Small intestine (tissue), 7 donors: Measurements from ENCODE around the gene FKBP8. TPM values are rescaled to one million over a fixed set of nuclear protein-coding genes. Genes with fewer than 3 reads are reported as not detected.
"Not testable (repeated sequence)": the region's sequence is repeated elsewhere in the genome, so short reads cannot be mapped to it uniquely, and the experiment has no call there.

Experiments used
- DNase-seq, 2 donors: peaks; one replicate each; pipeline versions ENCODE4 v3.0.0 to v3.0.0-alpha.2; 2013
- FAIRE-seq: peaks from 2 replicates; lab custom pipeline; 2012; peaks lifted over from hg19 to GRCh38; lab: Jason Lieb, UNC
- H3K27ac ChIP-seq, 3 donors: one replicate each; pipeline ENCODE4 v1.5.1; 2013; ENCODE audit warnings: low read length in 2 of 3, mild to moderate bottlenecking in 2 of 3, control low read depth in 1 of 3, inconsistent platforms in 1 of 3, low read depth in 1 of 3, moderate library complexity in 1 of 3
- H3K27me3 ChIP-seq, 3 donors: one replicate each; pipeline ENCODE4 v1.6.1; 2013; ENCODE audit warnings: low read length in 3 of 3, inconsistent platforms in 1 of 3; ENCODE audit not compliant: control insufficient read depth in 3 of 3, insufficient read depth in 3 of 3
- H3K36me3 ChIP-seq, 3 donors: one replicate each; pipeline ENCODE4 v1.6.1; 2013; ENCODE audit warnings: low read length in 3 of 3, inconsistent platforms in 1 of 3, low read depth in 1 of 3, mild to moderate bottlenecking in 1 of 3, moderate library complexity in 1 of 3; ENCODE audit not compliant: control insufficient read depth in 3 of 3, insufficient read depth in 2 of 3
- H3K4me1 ChIP-seq, 3 donors: one replicate each; pipeline ENCODE4 v1.6.1; 2013; ENCODE audit warnings: low read length in 2 of 3, inconsistent platforms in 1 of 3, low read depth in 1 of 3, mild to moderate bottlenecking in 1 of 3, moderate library complexity in 1 of 3; ENCODE audit not compliant: control insufficient read depth in 3 of 3, insufficient read depth in 2 of 3
- H3K4me3 ChIP-seq, 3 donors: one replicate each; pipeline ENCODE4 v1.5.1; 2013; ENCODE audit warnings: low read length in 3 of 3, control low read depth in 1 of 3, inconsistent platforms in 1 of 3, low read depth in 1 of 3, mild to moderate bottlenecking in 1 of 3, moderate library complexity in 1 of 3
- H3K9me3 ChIP-seq, 2 donors: one replicate each; pipeline ENCODE4 v1.6.1; 2013; ENCODE audit warnings: low read depth in 1 of 2, low read length in 1 of 2; ENCODE audit not compliant: control insufficient read depth in 2 of 2, insufficient read depth in 1 of 2
- WGBS, 3 donors: extraction: QIAGEN DNeasy Blood & Tissue Kit; methylation state at CpG; one replicate each; pipeline ENCODE4 v1.1.7; 2013; 5-methylcytosine and 5-hydroxymethylcytosine counted together
- polyA plus RNA-seq, 4 donors: library from polyadenylated mRNA; stranded (reverse) in 3 of 4; unstranded in 1 of 4; fragments of 200-250 nt in 3 of 4; fragments of 120-200 nt in 1 of 4; gene quantifications; one replicate each; pipeline versions ENCODE4 v1.2.1 to v1.2.3, GENCODE V29; 2013
- donor health status: healthy with polysubstance abuse.
- donor health status: control.
- donor health status: control.
- donor health status: Bipolar disorder and iron deficiency.
- donor health status: healthy.

Gene FKBP8
- polyA plus RNA-seq, 4 donors: 144 to 189 (median 180) TPM

- Histone ChIP-seq H3K4me1 (no peaks in the 10 kb centered on the region), H3K36me3 (no peaks in the 10 kb centered on the region), H3K4me3 (no peak overlapping the region), H3K9me3 (no peaks in the 10 kb centered on the region), H3K27ac (no peak overlapping the region), H3K27me3 (no peaks in the 10 kb centered on the region)
- 31 to 54% (median 47%) methylated on average over 6 of the region's 6 CpGs for WGBS, 3 donors
- FAIRE-seq: no peak
- no peak for DNase-seq
Observed at GRCh38 chr19:18551631-18552030, 8.3 kb upstream of the FKBP8 start.

DNA sequence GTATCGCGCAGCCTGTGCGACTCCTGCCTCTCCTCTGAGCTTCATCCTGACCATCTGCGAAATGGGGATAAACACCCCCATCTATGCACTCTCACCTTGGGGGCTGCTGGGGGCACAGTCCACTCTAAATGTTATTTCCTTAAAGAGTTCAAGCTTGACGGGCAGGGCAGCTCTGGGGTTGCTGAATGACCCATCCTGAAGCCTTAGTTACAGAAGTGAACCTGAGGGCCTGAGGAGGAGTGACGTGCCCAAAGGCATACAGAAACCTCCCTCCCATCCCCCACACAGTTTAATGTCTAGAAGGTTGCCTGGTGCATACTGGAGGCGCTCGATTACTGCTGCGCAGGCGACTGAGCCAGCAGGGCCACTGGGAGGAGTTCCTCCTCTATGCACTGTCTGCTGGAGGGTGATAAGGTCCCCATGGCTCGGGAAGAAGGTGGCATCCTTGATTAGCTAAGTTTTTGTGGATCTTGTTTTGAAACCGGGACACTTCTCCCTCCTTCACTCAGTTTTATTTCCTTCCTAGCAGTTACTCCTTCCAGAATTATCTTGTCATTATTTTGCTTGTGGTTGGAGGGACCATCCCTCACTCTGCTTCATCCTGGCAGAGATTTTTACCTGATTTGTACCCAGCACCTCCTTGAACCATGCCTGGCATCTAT lies 572 bp upstream of the FKBP8 start:
- H3K4me1 ChIP-seq: peaks cover 0 to 12% (median 4%) of the 10 kb centered on the region in 3 donors
- FAIRE-seq (no peak), DNase-seq (peak; percentile 67 to 94)
- H3K27ac ChIP-seq: peak overlapping the region in 2 of 3 donors; percentile 75 to 90
- peak overlapping the region; percentile 29 to 99 (median 98) for H3K4me3 ChIP-seq
- H3K9me3 ChIP-seq: no peaks in the 10 kb centered on the region
- H3K36me3 ChIP-seq: peaks cover 0 to 27% (median 10%) of the 10 kb centered on the region in 3 donors
- H3K27me3 ChIP-seq: no peaks in the 10 kb centered on the region
- WGBS, 3 donors: 2 to 5% (median 2%) methylated on average over 8 to 12 of the region's 12 CpGs

DNA sequence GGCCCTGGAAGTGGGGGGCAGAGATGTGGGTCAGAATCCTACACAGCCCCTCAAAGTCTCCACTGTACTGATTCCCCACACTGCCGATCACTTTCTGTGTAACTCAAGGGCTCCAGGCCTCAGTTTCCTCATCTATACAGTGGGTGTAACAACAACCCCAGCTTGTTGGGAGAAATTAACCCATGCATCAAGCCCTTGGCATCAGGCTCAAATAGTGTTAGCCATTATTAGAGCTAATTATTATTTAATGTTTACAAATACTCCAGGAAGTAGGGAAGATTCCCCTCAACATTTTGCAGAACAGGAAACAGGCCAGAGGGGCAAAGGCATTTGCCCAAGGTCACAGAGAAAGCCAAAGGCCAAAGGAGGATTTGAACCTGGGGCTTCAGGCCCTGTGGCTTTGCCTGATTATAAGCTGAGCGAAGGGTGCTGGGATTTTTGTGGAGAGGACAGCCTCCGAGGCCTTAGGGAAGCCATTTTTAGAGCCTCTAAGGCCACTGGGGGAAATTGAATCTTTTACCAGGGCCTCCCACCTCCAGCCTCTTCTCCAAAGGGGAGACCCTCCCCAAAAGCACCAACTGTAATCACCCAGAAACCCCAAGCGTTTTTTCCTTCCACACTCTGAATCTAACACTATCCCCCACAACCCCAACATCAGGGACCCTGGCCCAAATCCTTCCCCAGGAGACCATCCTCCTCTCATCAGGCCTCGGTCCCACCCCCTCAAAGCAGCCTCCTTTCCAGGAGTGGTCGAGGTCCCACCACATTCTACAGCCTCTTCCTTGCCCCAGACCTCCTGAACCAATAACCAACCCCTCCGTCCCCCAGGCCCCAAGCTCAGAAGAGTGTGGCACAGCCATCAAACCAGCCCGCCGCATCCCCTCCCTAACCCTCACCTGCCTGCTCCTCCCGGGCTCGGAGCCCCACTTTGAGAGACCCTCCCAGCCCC lies 1.1 kb downstream of the FKBP8 start:
- 18 to 25% (median 19%) methylated on average over 11 of the region's 11 CpGs for WGBS, 3 donors
- H3K4me3 ChIP-seq: peak overlapping the region; percentile 72 to 99 (median 98)
- peaks cover 0 to 12% (median 4%) of the 10 kb centered on the region in 3 donors for H3K4me1 ChIP-seq
- FAIRE-seq (no peak), DNase-seq (no peak)
- H3K9me3 ChIP-seq: no peaks in the 10 kb centered on the region
- H3K27me3 ChIP-seq: no peaks in the 10 kb centered on the region
- peak overlapping the region; percentile 22 to 86 (median 63) for H3K27ac ChIP-seq
- peaks cover 0 to 40% (median 15%) of the 10 kb centered on the region in 3 donors for H3K36me3 ChIP-seq

DNA sequence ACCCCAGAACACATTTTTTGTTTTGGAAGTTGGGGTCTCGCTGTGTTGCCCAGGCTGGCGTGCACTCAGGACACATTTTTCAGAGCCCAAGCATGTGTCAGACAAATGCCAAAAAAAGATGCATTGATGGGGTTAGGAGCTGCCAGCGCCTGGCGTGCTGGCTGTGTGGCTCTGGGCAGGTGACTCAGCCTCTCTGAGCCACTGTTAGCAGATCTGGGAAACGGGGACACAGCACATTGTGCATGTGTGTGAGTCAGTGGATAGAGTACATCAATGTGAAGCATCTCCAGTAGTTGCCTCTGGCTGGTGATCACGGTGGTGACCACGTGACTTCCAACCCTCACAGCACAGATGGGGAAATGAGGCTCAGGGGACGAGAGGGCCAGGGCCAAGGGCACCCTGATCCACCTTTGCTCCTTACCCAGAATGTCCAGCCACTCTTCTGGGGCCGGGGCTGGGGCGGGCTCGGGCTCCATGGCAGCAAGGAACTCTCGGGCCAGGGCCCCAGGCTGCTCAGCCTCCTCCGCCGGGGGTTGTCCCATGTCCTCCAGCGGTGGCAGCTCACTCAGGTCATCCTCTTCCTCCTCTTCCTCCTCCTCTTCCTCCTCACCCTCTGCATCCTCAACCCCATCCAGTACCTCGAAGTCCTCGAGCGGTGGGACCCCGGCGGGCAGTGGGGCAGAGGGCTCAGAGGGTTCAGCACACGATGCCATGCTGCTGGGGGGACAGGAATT lies 1.9 kb downstream of the FKBP8 start:
- H3K4me3 ChIP-seq: no peak overlapping the region
- no peaks in the 10 kb centered on the region for H3K9me3 ChIP-seq
- FAIRE-seq (no peak), DNase-seq (no peak)
- no peaks in the 10 kb centered on the region for H3K27me3 ChIP-seq
- no peak overlapping the region for H3K27ac ChIP-seq
- H3K36me3 ChIP-seq: peaks cover 0 to 49% (median 15%) of the 10 kb centered on the region in 3 donors
- peaks cover 0 to 12% (median 4%) of the 10 kb centered on the region in 3 donors for H3K4me1 ChIP-seq
- 83 to 87% (median 86%) methylated on average over 19 to 21 of the region's 21 CpGs for WGBS, 3 donors

GRCh38 chr19:18540200-18540599 lies 3.2 kb downstream of the FKBP8 start:
- not testable (repeated sequence) for FAIRE-seq, H3K4me3 ChIP-seq, H3K27me3 ChIP-seq, H3K9me3 ChIP-seq, DNase-seq, H3K27ac ChIP-seq
- WGBS, 3 donors: 93 to 100% (median 95%) methylated on average over 1 of the region's 1 CpG
- H3K4me1 ChIP-seq: peaks cover 0 to 12% (median 4%) of the 10 kb centered on the region in 3 donors
- H3K36me3 ChIP-seq: peaks cover 0 to 61% (median 19%) of the 10 kb centered on the region in 3 donors

- Histone ChIP-seq H3K27me3 (no peaks in the 10 kb centered on the region), H3K4me1 (peaks cover 0 to 12% (median 4%) of the 10 kb centered on the region in 3 donors), H3K9me3 (no peaks in the 10 kb centered on the region), H3K36me3 (peaks cover 0 to 66% (median 19%) of the 10 kb centered on the region in 3 donors), H3K27ac (no peak overlapping the region), H3K4me3 (no peak overlapping the region)
- DNase-seq (no peak), FAIRE-seq (no peak)
- WGBS, 3 donors: 94 to 96% (median 94%) methylated on average over 17 to 19 of the region's 19 CpGs
Observed at GRCh38 chr19:18539372-18539771, 4.0 kb downstream of the FKBP8 start.

DNA sequence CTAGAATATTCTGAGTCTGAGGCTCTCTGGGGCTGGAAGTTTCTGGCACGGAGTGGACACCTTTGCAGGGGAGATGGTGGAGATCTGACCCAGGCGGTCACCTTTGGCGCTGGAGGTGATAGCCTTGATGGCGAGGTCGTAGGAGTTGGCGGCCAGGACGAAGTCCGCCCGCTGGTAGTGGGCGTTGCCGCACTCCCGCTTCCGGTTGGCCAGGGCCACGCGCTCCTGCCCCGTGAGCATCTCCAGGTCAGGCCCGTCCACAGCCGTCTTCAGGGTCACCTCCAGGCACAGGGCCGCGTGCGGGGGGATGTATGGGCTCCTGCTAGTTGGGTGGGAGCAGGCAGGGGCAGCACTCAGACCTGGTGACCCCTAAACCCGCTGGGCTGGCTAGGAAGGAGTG lies 5.3 kb downstream of the FKBP8 start:
- no peak for DNase-seq
- Histone ChIP-seq H3K4me3 (no peak overlapping the region), H3K27ac (no peak overlapping the region), H3K36me3 (peaks cover 0 to 73% (median 19%) of the 10 kb centered on the region in 3 donors), H3K4me1 (peaks cover 0 to 8% (median 4%) of the 10 kb centered on the region in 3 donors), H3K9me3 (no peaks in the 10 kb centered on the region), H3K27me3 (no peaks in the 10 kb centered on the region)
- no peak for FAIRE-seq
- WGBS, 3 donors: 89 to 90% (median 89%) methylated on average over 22 of the region's 22 CpGs

GRCh38 chr19:18537431-18537830 lies 5.9 kb downstream of the FKBP8 start:
- peaks cover 0 to 6% (median 3%) of the 10 kb centered on the region in 3 donors for H3K4me1 ChIP-seq
- H3K27ac ChIP-seq: no peak overlapping the region
- no peaks in the 10 kb centered on the region for H3K9me3 ChIP-seq
- peaks cover 6 to 80% (median 19%) of the 10 kb centered on the region in 3 donors for H3K36me3 ChIP-seq
- H3K4me3 ChIP-seq: no peak overlapping the region
- 94 to 96% (median 95%) methylated on average over 17 of the region's 17 CpGs for WGBS, 3 donors
- H3K27me3 ChIP-seq: no peaks in the 10 kb centered on the region
- FAIRE-seq: no peak
- DNase-seq: no peak
